CD14-positive monocyte (primary cell): Measurements from ENCODE around the gene RARRES1. TPM values are rescaled to one million over a fixed set of nuclear protein-coding genes. Genes with fewer than 3 reads are reported as not detected.

Experiments used
- DNase-seq, 3 donors: peaks; one replicate each; pipeline ENCODE4 v3.0.0-alpha.2; 2011 to 2022
- H2AFZ ChIP-seq: 2 replicates; pipeline ENCODE4 v1.6.0; 2012; ENCODE audit warnings: mild to moderate bottlenecking, low read depth, low read length, inconsistent platforms; ENCODE audit not compliant: insufficient read depth, poor library complexity, severe bottlenecking
- H3K27ac ChIP-seq, 2 donors: 1 replicate in 1 of 2; 2 replicates in 1 of 2; pipeline ENCODE4 v1.5.1; 2012 to 2013; ENCODE audit warnings: low read length in 2 of 2, control low read depth in 1 of 2, inconsistent platforms in 1 of 2, low read depth in 1 of 2, mild to moderate bottlenecking in 1 of 2
- H3K27me3 ChIP-seq, 2 donors: one replicate each; pipeline versions ENCODE4 v1.6.0 to v1.6.1; 2011 to 2013; ENCODE audit warnings: low read length in 2 of 2; ENCODE audit not compliant: control insufficient read depth in 2 of 2, insufficient read depth in 2 of 2
- H3K36me3 ChIP-seq, 2 donors: replicated peaks in 1 of 2; 1 replicate in 1 of 2; 2 replicates in 1 of 2; pipeline versions ENCODE4 v1.5.1 to v1.6.1; 2012 to 2013; ENCODE audit warnings: low read length in 2 of 2, control low read depth in 1 of 2, inconsistent platforms in 1 of 2, mild to moderate bottlenecking in 1 of 2; ENCODE audit not compliant: insufficient read depth in 2 of 2, control insufficient read depth in 1 of 2
- H3K4me1 ChIP-seq, 2 donors: 1 replicate in 1 of 2; 2 replicates in 1 of 2; pipeline versions ENCODE4 v1.5.1 to v1.6.1; 2012 to 2013; ENCODE audit warnings: low read length in 2 of 2, control low read depth in 1 of 2, inconsistent platforms in 1 of 2, mild to moderate bottlenecking in 1 of 2, moderate library complexity in 1 of 2; ENCODE audit not compliant: insufficient read depth in 2 of 2, control insufficient read depth in 1 of 2
- H3K4me2 ChIP-seq: replicated peaks from 2 replicates; pipeline ENCODE3; 2012; ENCODE audit warnings: low read length, moderate library complexity, mild to moderate bottlenecking; ENCODE audit not compliant: poor library complexity, severe bottlenecking; ENCODE audit errors: extremely low read depth
- H3K4me3 ChIP-seq, 3 experiments: fragments of 200-600 bp in 1 of 3; sonication (generic) in 1 of 3; replicated peaks in 1 of 3; 1 replicate in 2 of 3; 2 replicates in 1 of 3; pipeline ENCODE4 v1.5.1; 2011 to 2013; ENCODE audit warnings: low read length in 3 of 3, mild to moderate bottlenecking in 3 of 3, control low read depth in 2 of 3, low read depth in 2 of 3, inconsistent platforms in 1 of 3, moderate library complexity in 1 of 3
- H3K79me2 ChIP-seq: 2 replicates; pipeline ENCODE4 v1.6.0; 2012; ENCODE audit warnings: mild to moderate bottlenecking, control low read depth, inconsistent platforms, low read length, moderate library complexity; ENCODE audit not compliant: insufficient read depth
- H3K9ac ChIP-seq: 2 replicates; pipeline ENCODE4 v1.6.0; 2017; ENCODE audit warnings: low read length, mild to moderate bottlenecking; ENCODE audit not compliant: insufficient read depth, poor library complexity, severe bottlenecking
- H3K9me3 ChIP-seq, 2 donors: replicated peaks in 1 of 2; 1 replicate in 1 of 2; 2 replicates in 1 of 2; pipeline versions ENCODE4 v1.5.1 to v1.6.1; 2012 to 2013; ENCODE audit warnings: low read length in 2 of 2, control low read depth in 1 of 2; ENCODE audit not compliant: control insufficient read depth in 1 of 2, insufficient read depth in 1 of 2
- H4K20me1 ChIP-seq: 2 replicates; pipeline ENCODE4 v1.6.0; 2012; ENCODE audit warnings: mild to moderate bottlenecking, low read length, control low read depth, moderate library complexity; ENCODE audit not compliant: insufficient read depth
- H3K27ac Mint-ChIP-seq, 7 donors: one replicate each; pipeline ENCODE4 v1.8.0; 2020; ENCODE audit warnings: mild to moderate bottlenecking in 7 of 7, mixed read lengths in 7 of 7, moderate library complexity in 6 of 7, inconsistent platforms in 2 of 7
- H3K27me3 Mint-ChIP-seq, 3 donors: one replicate each; pipeline ENCODE4 v1.8.0; 2021 to 2022; ENCODE audit warnings: low read depth in 3 of 3, mild to moderate bottlenecking in 3 of 3, mixed read lengths in 3 of 3, moderate library complexity in 3 of 3, inconsistent platforms in 1 of 3
- H3K36me3 Mint-ChIP-seq, 2 donors: one replicate each; pipeline ENCODE4 v1.8.0; 2020; ENCODE audit warnings: mixed read lengths in 2 of 2, inconsistent platforms in 1 of 2, mild to moderate bottlenecking in 1 of 2
- H3K4me1 Mint-ChIP-seq: one replicate; pipeline ENCODE4 v1.8.0; 2020; ENCODE audit warnings: mild to moderate bottlenecking, mixed read lengths
- H3K4me3 Mint-ChIP-seq, 2 donors: one replicate each; pipeline ENCODE4 v1.8.0; 2020; ENCODE audit warnings: mild to moderate bottlenecking in 2 of 2, mixed read lengths in 2 of 2, moderate library complexity in 1 of 2
- H3K9me3 Mint-ChIP-seq, 7 donors: one replicate each; pipeline ENCODE4 v1.8.0; 2020 to 2022; ENCODE audit warnings: mixed read lengths in 7 of 7, mild to moderate bottlenecking in 6 of 7, moderate library complexity in 6 of 7, inconsistent platforms in 2 of 7
- CTCF ChIP-seq: fragments of 200-600 bp; IDR thresholded peaks from one replicate; pipeline ENCODE4 v1.8.0; 2022; ENCODE audit warnings: antibody characterized with exemption, mild to moderate bottlenecking
- WGBS: methylation state at CpG from one replicate; pipeline ENCODE4 v1.1.5; 2013; ENCODE audit warnings: missing lambda C conversion rate; ENCODE audit not compliant: insufficient coverage; 5-methylcytosine and 5-hydroxymethylcytosine counted together
- intact Hi-C, 2 donors: fragments of 100-400 bp; cut with micrococcal nuclease; formaldehyde crosslinking; loops; one replicate each; pipeline versions ENCODE4 v1.15.0 to v1.15.1; 2023
- polyA plus RNA-seq, 3 donors: library from polyadenylated mRNA; depleted of rRNA in 1 of 3; unstranded in 2 of 3; stranded (reverse) in 1 of 3; fragments of 300-500 nt in 2 of 3; fragments of >200 nt in 1 of 3; fragmentation: Illumina TruSeq in 2 of 3; gene quantifications; 1 replicate in 2 of 3; 2 replicates in 1 of 3; pipeline ENCODE4 v1.2.3, GENCODE V29; 2012 to 2021

RARRES1 gene
- polyA plus RNA-seq, 3 donors: not detected

GRCh38 chr3:158755421-158755820 is 23.2 kb upstream of the RARRES1 start:
- H3K4me1 Mint-ChIP-seq: no peaks in the 10 kb centered on the region
- Histone ChIP-seq H3K27me3 (no peaks in the 10 kb centered on the region), H3K4me2 (no peak overlapping the region), H3K79me2 (no peaks in the 10 kb centered on the region), H3K4me1 (no peaks in the 10 kb centered on the region), H3K9ac (no peak overlapping the region), H4K20me1 (no peaks in the 10 kb centered on the region), H3K36me3 (no peaks in the 10 kb centered on the region), H2AFZ (no peak overlapping the region), H3K9me3 (no peaks in the 10 kb centered on the region), H3K27ac (no peak overlapping the region), H3K4me3 (no peak overlapping the region)
- H3K4me3 Mint-ChIP-seq: no peak overlapping the region
- no peak for DNase-seq
- intact Hi-C loops: no loop called here
- H3K9me3 Mint-ChIP-seq: no peaks in the 10 kb centered on the region
- no CpG with 5 or more reads among the region's 2 CpGs for WGBS
- peaks cover 0 to 2% (median 0%) of the 10 kb centered on the region in 3 donors for H3K27me3 Mint-ChIP-seq
- TF ChIP-seq CTCF: no peak
- peak overlapping the region in 1 of 7 donors; percentile 54 for H3K27ac Mint-ChIP-seq
- no peaks in the 10 kb centered on the region for H3K36me3 Mint-ChIP-seq

DNA sequence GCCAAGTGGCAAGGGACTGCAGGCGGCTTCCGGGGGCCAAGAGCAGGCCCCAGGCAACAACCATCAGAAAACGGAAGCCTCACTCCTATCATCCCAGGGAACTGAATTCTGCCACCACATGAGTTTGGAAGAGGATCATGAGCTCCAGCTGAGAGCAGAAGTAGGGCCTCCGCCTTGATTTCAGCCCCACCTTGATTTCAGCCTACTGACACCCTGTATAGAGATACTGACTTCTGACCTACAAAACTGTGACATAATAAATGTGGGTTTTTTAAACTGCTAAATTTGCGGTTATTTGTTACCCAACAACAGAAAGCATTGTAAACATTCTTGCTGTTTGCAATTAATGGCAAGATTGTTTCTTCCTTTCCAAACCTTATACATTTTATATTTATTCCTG is 21.6 kb upstream of the RARRES1 start:
- H3K27me3 ChIP-seq: no peaks in the 10 kb centered on the region
- no CpG with 5 or more reads among the region's 5 CpGs for WGBS
- H4K20me1 ChIP-seq: no peaks in the 10 kb centered on the region
- no peaks in the 10 kb centered on the region for H3K79me2 ChIP-seq
- no peak for TF ChIP-seq CTCF
- intact Hi-C loops: no loop called here
- H3K9ac ChIP-seq: no peak overlapping the region
- Mint-ChIP-seq H3K4me1 (peaks cover 2% of the 10 kb centered on the region), H3K36me3 (peaks cover 0 to 6% of the 10 kb centered on the region in 2 donors), H3K27ac (no peak overlapping the region), H3K27me3 (peaks cover 0 to 2% (median under 1%) of the 10 kb centered on the region in 3 donors), H3K4me3 (no peak overlapping the region), H3K9me3 (no peaks in the 10 kb centered on the region)
- no peak for DNase-seq
- H3K27ac ChIP-seq: no peak overlapping the region
- no peak overlapping the region for H2AFZ ChIP-seq
- H3K4me2 ChIP-seq: no peak overlapping the region
- H3K36me3 ChIP-seq: no peaks in the 10 kb centered on the region
- no peaks in the 10 kb centered on the region for H3K9me3 ChIP-seq
- no peak overlapping the region for H3K4me3 ChIP-seq
- peaks cover 0 to under 1% of the 10 kb centered on the region in 2 donors for H3K4me1 ChIP-seq
